ENCODE results near the gene C5orf15.
A peak's percentile ranks its signal among the peaks of the same experiment; 100 is the strongest.
"Not testable (repeated sequence)": the region's sequence is repeated elsewhere in the genome, so short reads cannot be mapped to it uniquely, and the experiment has no call there.

C5orf15 gene

DNA sequence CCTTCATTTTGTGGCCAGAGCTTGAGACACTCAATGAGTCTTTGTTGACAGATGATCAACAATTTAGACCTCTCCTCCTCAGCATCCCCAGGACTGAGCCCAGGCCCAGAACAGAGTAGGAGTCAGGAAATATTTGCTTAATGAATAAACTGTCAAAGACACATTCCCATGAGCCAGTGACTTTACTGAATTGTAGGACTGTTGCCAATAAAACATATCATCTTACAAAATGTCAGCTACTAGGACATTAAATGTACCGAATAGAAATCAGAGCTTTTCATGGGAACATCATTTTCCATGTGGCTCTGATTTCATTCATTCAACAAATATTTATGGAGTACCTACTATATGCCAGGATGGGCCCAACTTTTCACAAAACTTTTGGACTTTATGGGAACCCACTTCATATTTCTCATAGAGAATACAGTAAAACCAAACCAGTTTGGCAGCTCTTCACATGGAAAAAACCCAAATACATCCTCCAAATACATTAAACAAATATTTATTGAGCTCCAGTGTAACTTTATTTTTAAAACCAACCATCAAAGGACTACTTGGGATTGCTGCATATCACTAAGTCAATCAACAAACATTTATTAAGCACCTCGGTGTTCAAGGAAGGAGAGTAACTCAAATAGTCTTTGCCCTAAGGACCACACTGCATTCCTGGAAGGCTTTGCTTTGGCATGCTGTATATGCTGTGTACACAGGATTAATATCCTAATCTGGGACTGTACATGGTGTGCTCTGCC lies 24.9 kb upstream of the C5orf15 start:
- DNase-seq = no peak

DNA sequence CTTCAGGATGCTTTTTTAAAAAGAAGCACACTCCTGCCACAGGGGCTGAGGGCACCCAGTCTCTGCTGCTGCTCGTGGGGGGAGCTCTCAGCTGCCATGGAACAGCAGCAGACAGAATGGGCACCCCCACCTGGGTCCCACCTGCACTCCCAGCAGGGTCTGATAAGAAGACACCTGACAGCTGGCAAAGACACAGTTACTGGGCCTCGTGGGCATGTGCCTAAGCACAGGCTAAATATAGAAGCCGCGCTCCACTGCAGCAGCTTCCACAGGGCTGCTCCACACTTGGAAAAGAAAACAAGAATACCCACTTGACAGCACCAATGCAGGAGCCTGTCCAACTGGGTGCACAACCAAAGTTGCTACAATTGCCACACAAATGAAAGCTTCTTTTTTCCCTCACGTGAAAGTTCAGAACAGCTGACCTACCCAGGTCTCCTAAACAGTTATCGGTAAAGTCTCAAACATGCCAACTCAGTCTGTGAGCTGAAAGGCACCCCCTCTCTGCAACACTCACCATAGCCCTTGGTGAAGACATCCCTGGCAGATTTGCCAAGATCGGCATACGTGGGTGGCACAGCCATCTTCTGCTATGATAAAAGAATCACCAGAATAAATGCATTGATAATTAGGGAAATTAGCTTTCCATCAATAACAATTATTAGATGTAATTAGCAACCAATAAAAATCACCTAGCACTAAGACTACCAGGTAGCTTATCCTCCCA lies 24.2 kb upstream of the C5orf15 start:
- no peak for DNase-seq

GRCh38 chr5:133991171-133991910 lies 22.9 kb upstream of the C5orf15 start:
- no peak for DNase-seq

GRCh38 chr5:133990396-133990795 lies 22.0 kb upstream of the C5orf15 start:
- no peak for DNase-seq

- DNase-seq = no peak
Observed at GRCh38 chr5:133985540-133986180, 17.2 kb upstream of the C5orf15 start.

- no peak for DNase-seq
Observed at GRCh38 chr5:133983674-133984073, 15.2 kb upstream of the C5orf15 start.

DNA sequence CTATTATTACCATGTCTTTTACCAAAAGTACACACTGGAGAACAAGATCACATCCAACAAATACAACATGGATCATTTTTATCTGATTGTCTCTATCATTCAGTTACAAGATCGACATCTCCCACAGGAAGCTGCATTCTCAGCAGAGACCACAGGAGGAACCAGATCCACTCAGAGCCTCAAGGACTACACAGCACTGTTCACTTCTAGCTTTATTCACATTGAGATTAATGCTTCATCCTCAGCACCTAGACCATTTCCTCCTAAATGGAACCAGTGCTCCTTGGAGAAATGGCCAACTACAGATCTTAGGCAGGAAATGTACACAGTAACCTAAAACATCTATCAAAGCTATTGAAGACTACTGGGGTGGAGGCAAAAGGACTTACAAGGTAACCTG lies 13.3 kb upstream of the C5orf15 start:
- DNase-seq = no peak

GRCh38 chr5:133980652-133981051 lies 12.2 kb upstream of the C5orf15 start:
- DNase-seq = no peak

DNA sequence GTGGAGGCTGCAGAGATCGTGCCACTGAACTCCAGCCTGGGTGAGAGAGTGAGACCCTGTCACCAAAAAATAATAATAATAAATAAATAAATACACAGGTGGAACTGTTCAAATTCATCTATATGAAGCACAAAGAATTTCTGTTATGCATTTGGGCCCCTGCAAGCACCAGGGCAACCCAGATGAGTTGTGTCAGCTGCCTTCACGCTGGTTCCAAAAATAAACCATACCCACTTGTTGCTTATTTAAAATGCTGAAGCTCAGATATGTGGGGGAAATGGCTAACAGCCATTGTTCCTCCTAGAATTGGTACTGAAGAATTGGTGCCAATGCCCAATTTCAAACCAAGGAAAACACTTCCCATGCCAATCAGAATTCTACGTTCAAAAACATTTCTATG lies 10.5 kb upstream of the C5orf15 start:
- no peak for DNase-seq

GRCh38 chr5:133977858-133978257 lies 9.4 kb upstream of the C5orf15 start:
- no peak for DNase-seq

DNA sequence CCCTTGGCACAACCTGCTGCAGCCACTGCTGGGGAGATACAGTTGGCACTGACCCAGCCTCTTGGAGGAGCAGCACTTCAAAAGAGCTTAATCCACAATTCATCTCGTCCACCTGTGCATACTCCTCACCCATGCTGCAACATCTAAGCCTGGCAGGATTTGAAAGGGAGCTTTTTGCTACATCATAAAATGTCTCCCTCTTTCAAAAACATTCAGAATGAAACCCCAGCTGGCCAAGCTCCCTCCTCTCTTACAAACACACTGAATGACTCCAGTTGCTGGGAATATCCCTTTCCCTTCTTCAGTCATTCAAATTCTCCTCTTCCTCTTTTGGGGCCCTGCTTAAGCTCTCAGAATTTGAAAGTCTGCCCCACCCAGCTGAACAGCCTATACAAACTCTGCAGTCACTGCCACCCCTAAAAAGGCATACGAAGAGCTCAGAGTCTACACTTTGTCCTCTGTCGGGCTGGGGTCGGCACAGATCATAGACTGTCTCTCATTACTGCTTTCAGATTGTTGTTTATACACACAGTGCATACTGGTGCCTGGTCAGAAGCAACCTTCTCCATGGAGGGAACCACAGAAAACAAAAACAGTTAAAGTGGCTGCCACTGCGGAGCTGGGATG lies 8.8 kb upstream of the C5orf15 start:
- DNase-seq = peak; percentile 47

- DNase-seq = not testable (repeated sequence)
Observed at GRCh38 chr5:133975546-133975945, 7.1 kb upstream of the C5orf15 start.

DNA sequence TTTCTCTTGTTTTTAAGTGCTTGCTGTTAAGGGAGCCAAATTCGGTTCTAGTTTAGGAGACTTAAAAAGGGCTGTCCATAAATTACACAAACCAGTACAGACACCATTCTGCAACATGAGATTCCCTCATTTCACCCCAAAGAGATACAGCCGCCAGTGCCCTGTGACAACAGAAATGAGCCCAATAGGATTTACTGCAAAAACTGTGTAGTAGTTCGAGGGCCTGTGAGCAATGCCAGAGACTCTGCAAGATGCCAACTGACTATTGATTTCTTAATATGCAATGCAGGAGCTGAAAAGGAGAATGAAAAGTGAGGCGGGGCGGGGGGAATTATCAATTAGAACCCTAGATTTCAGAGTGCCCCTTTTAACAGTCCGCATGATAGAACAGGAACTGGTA lies 5.7 kb upstream of the C5orf15 start:
- no peak for DNase-seq

DNA sequence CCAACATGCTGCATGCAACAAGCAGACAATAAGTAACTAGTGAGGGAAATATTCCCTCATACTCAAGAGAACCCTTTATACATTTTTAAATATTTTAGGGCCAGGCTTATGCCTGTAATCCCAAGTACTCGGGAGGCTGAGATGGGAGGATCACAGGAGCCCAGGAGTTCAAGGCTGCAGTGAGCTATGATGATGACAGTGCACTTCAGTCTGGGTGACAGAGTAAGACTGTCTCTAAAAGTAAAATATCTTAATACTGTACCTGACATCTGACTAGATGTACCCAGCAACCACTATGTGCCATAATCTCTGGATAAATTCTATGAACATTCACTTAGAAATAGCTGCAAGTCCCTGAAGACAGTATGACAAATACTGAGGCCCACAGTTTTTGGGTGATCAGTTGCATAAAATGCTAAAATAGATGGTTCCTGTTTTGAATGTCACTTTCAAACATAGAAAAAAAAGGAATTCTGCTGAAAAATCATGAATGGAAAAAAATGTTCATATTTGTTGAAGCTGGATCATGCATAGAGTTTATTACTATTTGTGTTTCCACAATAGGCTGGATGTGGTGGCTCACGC lies 2.0 kb upstream of the C5orf15 start:
- no peak for DNase-seq

DNA sequence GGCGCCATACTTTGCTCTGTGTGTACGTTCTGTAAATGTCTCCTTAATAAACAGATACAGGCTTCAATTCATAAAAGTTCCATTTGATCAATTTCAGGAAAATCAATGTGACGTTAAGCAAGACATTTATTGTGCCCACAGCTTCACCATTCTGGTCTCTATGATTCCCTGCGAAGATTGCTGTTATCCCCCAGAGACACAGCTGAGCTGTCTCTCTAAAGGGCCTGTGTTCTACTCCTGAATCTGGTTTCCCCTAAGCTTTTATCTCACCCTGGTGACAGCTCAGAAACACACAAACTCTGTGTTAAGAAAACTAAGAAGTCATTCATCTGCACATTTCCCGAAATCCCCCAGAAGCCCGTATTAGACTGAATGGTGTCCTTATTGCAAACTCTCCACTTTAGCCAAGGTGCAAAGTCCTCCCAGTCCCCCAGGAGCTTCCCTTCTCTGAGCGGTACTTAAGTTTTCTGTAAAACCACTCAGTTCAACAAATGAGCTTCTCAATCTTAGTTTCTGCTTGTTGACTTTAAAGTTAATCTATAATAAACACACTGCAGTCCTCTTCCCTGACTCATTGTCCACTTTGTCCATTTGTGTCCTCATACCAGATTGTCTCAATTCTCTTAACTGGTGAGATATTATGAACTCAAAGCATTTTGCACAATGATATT lies 1.4 kb upstream of the C5orf15 start:
- DNase-seq = no peak

DNA sequence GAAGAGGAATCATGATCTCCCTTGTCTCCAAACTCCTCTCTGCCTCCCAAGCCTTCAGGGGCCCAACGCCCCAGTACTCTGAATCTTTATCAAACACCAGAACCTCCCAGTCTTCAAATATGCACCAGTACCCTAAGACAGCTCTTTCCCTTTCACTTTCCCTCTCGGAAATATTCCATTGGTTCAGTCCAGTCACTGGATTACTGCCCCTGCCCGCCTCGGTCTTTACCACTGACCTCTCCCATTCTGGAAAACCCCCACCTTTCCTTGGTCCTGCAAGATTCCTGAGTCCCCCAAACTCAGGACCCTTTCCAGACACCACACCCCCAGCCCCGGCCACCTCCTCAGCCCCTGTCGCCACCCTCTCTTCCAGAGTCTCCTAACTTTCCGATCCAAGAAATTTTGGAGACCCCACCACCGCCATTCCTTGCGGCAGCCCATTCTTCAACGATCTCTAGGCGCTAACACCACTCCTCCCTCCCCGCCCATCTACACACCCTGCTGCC lies 674 bp downstream of the C5orf15 start:
- DNase-seq = no peak

- no peak for DNase-seq
Observed at GRCh38 chr5:133967124-133967523, 1.3 kb downstream of the C5orf15 start.

DNA sequence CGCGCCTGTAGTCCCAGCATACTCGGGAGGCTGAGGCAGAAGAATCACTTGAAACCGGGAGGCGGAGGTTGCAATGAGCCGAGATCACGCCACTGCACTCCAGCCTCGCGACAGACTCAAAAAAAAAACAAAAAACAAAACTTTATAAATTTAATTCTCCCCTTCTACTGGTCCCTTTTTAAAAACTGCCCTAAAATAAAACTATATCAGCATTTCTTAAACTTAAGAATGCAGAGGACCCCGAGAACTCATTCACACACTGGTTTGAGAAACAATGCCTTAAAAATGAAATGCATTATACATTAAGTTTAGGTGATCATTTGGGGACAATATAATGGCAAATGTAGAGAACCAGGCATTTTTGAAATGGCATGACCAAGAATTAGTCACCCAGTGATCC lies 2.3 kb downstream of the C5orf15 start:
- no peak for DNase-seq

DNA sequence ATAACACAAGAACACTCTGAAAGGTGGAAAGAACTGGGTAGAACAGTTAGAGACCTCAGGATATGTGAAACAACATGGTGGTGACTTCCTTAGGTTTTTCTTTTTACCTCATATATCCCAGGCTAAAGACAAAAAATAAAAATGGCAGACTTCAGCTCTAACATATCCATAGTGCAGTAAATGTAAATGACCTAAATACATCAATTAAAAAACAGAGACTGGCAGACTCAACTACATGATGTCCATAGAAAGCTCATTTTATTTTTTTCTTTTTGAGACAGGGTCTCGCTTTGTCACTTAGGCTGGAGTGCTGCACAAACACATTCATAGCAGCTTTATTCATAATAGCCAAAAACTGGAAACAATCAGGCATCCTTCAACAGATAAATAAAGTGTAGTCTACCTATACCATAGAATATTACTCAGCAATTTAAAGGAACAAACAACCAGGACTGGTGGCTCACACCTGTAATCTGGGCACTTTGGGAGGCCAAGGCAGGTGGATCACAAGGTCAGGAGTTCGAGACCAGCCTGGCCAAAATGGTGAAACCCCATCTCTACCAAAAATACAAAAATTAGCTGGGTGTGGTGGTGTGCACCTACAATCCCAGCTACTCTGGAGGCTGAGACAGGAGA lies 4.8 kb downstream of the C5orf15 start:
- no peak for DNase-seq

DNA sequence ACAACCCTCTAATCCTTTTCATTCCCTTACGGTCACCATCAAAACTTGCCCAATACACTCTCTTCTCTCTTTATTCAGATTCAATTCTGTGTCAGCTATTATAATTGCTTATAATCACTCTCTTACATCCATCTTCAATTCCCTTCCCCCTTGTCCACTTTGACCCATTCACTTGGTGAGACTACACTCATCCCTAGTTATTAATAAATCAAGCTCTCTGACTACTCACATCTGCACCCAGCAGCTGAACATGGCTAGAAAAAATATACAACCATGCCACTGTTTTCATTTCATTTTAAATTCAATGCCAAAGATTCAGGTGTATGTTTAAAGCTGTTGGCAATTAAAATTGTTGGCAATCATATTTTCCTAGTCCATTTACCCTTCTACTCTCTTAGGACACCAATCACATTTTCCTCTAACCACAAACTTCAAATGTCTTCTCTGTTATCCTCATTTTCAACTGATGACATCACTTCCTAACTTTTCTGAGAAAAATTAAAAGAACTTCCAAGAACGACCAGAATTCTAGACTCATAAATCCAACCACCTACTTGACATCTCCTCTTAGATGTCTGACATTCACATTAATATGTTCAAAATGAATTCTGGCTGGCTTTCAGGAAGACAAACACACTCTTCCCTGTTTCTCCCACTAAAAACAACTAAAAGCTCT lies 5.5 kb downstream of the C5orf15 start:
- DNase-seq = peak; percentile 30

DNA sequence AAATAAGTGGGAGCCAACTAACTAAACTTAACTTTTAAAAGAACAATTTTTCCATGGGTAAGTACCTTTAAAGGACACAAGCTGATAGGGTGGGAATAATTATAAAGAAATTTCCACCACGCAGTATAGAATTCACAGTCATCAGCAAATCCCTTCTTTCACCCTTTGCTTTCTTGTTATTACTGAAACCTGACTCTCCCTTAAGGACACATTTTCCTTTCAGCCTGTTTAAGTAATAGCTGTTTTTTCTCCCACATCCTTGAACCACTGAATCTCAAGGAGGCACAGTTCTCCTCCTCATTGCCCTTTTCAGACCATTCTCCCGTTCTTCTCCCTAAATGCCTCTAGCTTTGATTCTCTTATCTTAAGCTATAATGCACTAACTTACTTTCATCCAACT lies 6.3 kb downstream of the C5orf15 start:
- no peak for DNase-seq

All from activated CD4-positive, alpha-beta T cell treated with anti-CD3 and anti-CD28 coated beads, Interleukin-2, amount 50 U/mL, for 16 hours (primary cell).